Endothelial cell of umbilical vein (primary cell): ENCODE measurements around the gene ARPC1A. TPM values are rescaled to one million over a fixed set of nuclear protein-coding genes. Genes with fewer than 3 reads are reported as not detected.

Experiments used
- BruUV-seq: library from RNA; stranded (reverse); fragments of 400-500 nt; replicated peaks from 2 replicates; lab custom pipeline; 2021; lab: Mats Ljungman, UMichigan
- CTCF ChIA-PET: fragments of 300-600, 350-600 bp; sonication (Branson Sonifier 250); formaldehyde crosslinking; loops from one replicate; lab custom pipeline; 2021; ENCODE audit warnings: antibody characterized with exemption, inconsistent platforms; lab: Charles Lee
- POLR2A ChIA-PET: fragments of 300-600, 350-600 bp; sonication (Branson Sonifier 250); formaldehyde crosslinking; loops from one replicate; lab custom pipeline; 2021; ENCODE audit warnings: antibody characterized with exemption, inconsistent platforms; lab: Charles Lee
- DNase-seq: peaks from one replicate; pipeline ENCODE4 v3.0.0-alpha.2; 2011; ENCODE audit warnings: low read depth, low spot score
- FAIRE-seq: peaks from 2 replicates; lab custom pipeline; 2011; peaks lifted over from hg19 to GRCh38; lab: Jason Lieb, UNC
- H2AFZ ChIP-seq: 2 replicates; pipeline ENCODE4 v1.6.0; 2012; ENCODE audit warnings: low read depth, low read length, control low read depth, inconsistent platforms
- H3K27ac ChIP-seq: 2 replicates; pipeline ENCODE4 v1.5.1; 2011; ENCODE audit warnings: low read depth, mild to moderate bottlenecking, control low read depth, low read length, moderate library complexity; ENCODE audit not compliant: insufficient read depth
- H3K27me3 ChIP-seq, 2 experiments: 2 replicates each; pipeline versions ENCODE4 v1.6.0 to v1.6.1; 2011; ENCODE audit warnings: low read length in 2 of 2, mixed read lengths in 1 of 2; ENCODE audit not compliant: control insufficient read depth in 2 of 2, insufficient read depth in 2 of 2
- H3K36me3 ChIP-seq, 2 experiments: 2 replicates in 1 of 2; 3 replicates in 1 of 2; pipeline ENCODE4 v1.5.1; 2011; ENCODE audit warnings: low read length in 2 of 2, mild to moderate bottlenecking in 1 of 2, moderate library complexity in 1 of 2; ENCODE audit not compliant: control insufficient read depth in 2 of 2, insufficient read depth in 2 of 2; ENCODE audit errors: extremely low read depth in 1 of 2
- H3K4me1 ChIP-seq: 3 replicates; pipeline ENCODE4 v1.5.1; 2011; ENCODE audit warnings: mild to moderate bottlenecking, low read length; ENCODE audit not compliant: control insufficient read depth, insufficient read depth; ENCODE audit errors: extremely low read depth
- H3K4me2 ChIP-seq: 2 replicates; pipeline ENCODE4 v1.6.1; 2011; ENCODE audit warnings: low read length, control low read depth, mixed read lengths; ENCODE audit not compliant: insufficient read depth
- H3K4me3 ChIP-seq, 3 experiments: fragments of 200-600 bp in 1 of 3; sonication (generic), shearing (Covaris generic) in 1 of 3; replicated peaks in 1 of 3; 2 replicates each; pipeline ENCODE4 v1.5.1; 2011 to 2016; ENCODE audit warnings: control low read depth in 3 of 3, low read length in 3 of 3, mild to moderate bottlenecking in 2 of 3, inconsistent platforms in 1 of 3, low read depth in 1 of 3, moderate library complexity in 1 of 3; ENCODE audit not compliant: insufficient read depth in 1 of 3
- H3K79me2 ChIP-seq: 2 replicates; pipeline ENCODE4 v1.6.0; 2012; ENCODE audit warnings: low read length, inconsistent platforms; ENCODE audit not compliant: control insufficient read depth, insufficient read depth
- H3K9ac ChIP-seq: replicated peaks from 2 replicates; pipeline ENCODE3; 2011; ENCODE audit warnings: low read length, control low read depth; ENCODE audit not compliant: insufficient read depth; ENCODE audit errors: extremely low read depth
- H3K9me1 ChIP-seq: replicated peaks from 3 replicates; pipeline ENCODE4 v1.6.0; 2011; ENCODE audit warnings: mild to moderate bottlenecking, low read length; ENCODE audit not compliant: control insufficient read depth, insufficient read depth; ENCODE audit errors: extremely low read depth
- H3K9me3 ChIP-seq: replicated peaks from 2 replicates; pipeline ENCODE4 v1.5.1; 2012; ENCODE audit warnings: low read length, inconsistent platforms; ENCODE audit not compliant: control insufficient read depth, insufficient read depth
- H4K20me1 ChIP-seq: replicated peaks from 2 replicates; pipeline ENCODE3; 2011; ENCODE audit warnings: mild to moderate bottlenecking, low read length; ENCODE audit not compliant: control insufficient read depth, insufficient read depth; ENCODE audit errors: extremely low read depth
- GATA2 ChIP-seq: IDR thresholded peaks from 2 replicates; pipeline ENCODE4 v1.7.0; 2011; ENCODE audit warnings: low read depth, mild to moderate bottlenecking, moderate library complexity, mixed read lengths, low read length; ENCODE audit not compliant: insufficient read length, insufficient read depth
- JUN ChIP-seq: IDR thresholded peaks from 2 replicates; pipeline ENCODE4 v1.6.1; 2011; ENCODE audit warnings: borderline replicate concordance, low read depth; ENCODE audit not compliant: insufficient read length, insufficient read depth
- MYC ChIP-seq: IDR thresholded peaks from one replicate; pipeline ENCODE4 v1.6.1; 2011; ENCODE audit warnings: mild to moderate bottlenecking, low read depth, low read length
- POLR2A ChIP-seq: IDR thresholded peaks from 2 replicates; pipeline ENCODE4 v1.6.1; 2012; ENCODE audit warnings: low read depth, mild to moderate bottlenecking, control low read depth, low read length
- POLR2AphosphoS5 ChIP-seq: IDR thresholded peaks from 2 replicates; pipeline ENCODE4 v1.6.1; 2012; ENCODE audit warnings: low read depth, mild to moderate bottlenecking, control low read depth, low read length, moderate library complexity; ENCODE audit not compliant: insufficient read depth
- dilution Hi-C: fragments of 300-500 bp; cut with MboI; formaldehyde crosslinking; loops from one replicate; pipeline ENCODE4 v1.15.0; 2019; ENCODE audit warnings: low sequenced_read_pairs; ENCODE audit not compliant: extremely low pct_ligation_motif_present
- intact Hi-C: fragments of 100-400 bp; cut with micrococcal nuclease; formaldehyde crosslinking; loops from one replicate; pipeline ENCODE4 v1.10.0; 2022
- polyA plus RNA-seq, 4 experiments: library from polyadenylated mRNA; depleted of rRNA in 3 of 4; stranded (reverse) in 3 of 4; unstranded in 1 of 4; fragments of >200 nt; gene quantifications; 2 replicates each; pipeline versions ENCODE4 v1.2.1 to v1.2.3, GENCODE V29; 2011 to 2012; ENCODE audit warnings: missing spikeins in 1 of 4
- total RNA-seq: library from RNA; stranded (reverse); gene quantifications from 2 replicates; pipeline ENCODE4 v1.2.3, GENCODE V29; 2021

The ARPC1A gene
- total and polyA plus RNA-seq, 2 donors (not counting 3 experiments of a cell fraction or from before 2014, with no cell fraction given): 200 to 243 TPM

GRCh38 chr7:99397297-99397983 is 71.7 kb downstream of the ARPC1A start:
- no peaks in the 10 kb centered on the region for H3K9me1 ChIP-seq
- no peak overlapping the region for H3K4me3 ChIP-seq
- CTCF ChIA-PET: no interaction called here
- intact Hi-C loops: no loop called here
- H3K79me2 ChIP-seq: peaks cover 2% of the 10 kb centered on the region
- no peak overlapping the region for H2AFZ ChIP-seq
- FAIRE-seq (no peak), DNase-seq (no peak)
- dilution Hi-C loops: no loop called here
- BruUV-seq: no TSS peak
- no peak overlapping the region for H3K4me2 ChIP-seq
- H3K4me1 ChIP-seq: peaks cover 9% of the 10 kb centered on the region
- peaks cover 28 to 56% of the 10 kb centered on the region in 2 experiments for H3K36me3 ChIP-seq
- POLR2A ChIA-PET: no interaction called here
- no peaks in the 10 kb centered on the region for H3K27me3 ChIP-seq
- H3K9ac ChIP-seq: no peak overlapping the region
- H3K27ac ChIP-seq: no peak overlapping the region
- no peaks in the 10 kb centered on the region for H3K9me3 ChIP-seq
- no peak for TF ChIP-seq GATA2
- no peak for TF ChIP-seq MYC
- no peaks in the 10 kb centered on the region for H4K20me1 ChIP-seq

GRCh38 chr7:99398891-99399445 is 73.3 kb downstream of the ARPC1A start:
- intact Hi-C loops: no loop called here
- no peak overlapping the region for H3K4me2 ChIP-seq
- no peak overlapping the region for H3K9ac ChIP-seq
- POLR2A ChIA-PET: interaction anchor here (2.9 kb wide), 1 partner anchor 9 kb away, joined by 12 read pairs; the partner anchor contains the start of genes BUD31 and PDAP1
- H3K9me3 ChIP-seq: no peaks in the 10 kb centered on the region
- peaks cover 12% of the 10 kb centered on the region for H3K79me2 ChIP-seq
- TF ChIP-seq POLR2AphosphoS5 (peak; percentile 7), JUN (no peak), POLR2A (no peak)
- H2AFZ ChIP-seq: no peak overlapping the region
- no peaks in the 10 kb centered on the region for H3K4me1 ChIP-seq
- peaks cover 28 to 59% of the 10 kb centered on the region in 2 experiments for H3K36me3 ChIP-seq
- no peaks in the 10 kb centered on the region for H3K9me1 ChIP-seq
- H3K4me3 ChIP-seq: no peak overlapping the region
- BruUV-seq: no TSS peak
- DNase-seq: no peak
- FAIRE-seq: no peak
- dilution Hi-C loops: no loop called here
- H3K27ac ChIP-seq: no peak overlapping the region
- H4K20me1 ChIP-seq: no peaks in the 10 kb centered on the region
- CTCF ChIA-PET: interaction anchor here (0.8 to 1.6 kb wide), 2 partner anchors 10 to 12 kb away, joined by 3 to 4 read pairs; partner anchors contain the start of genes BUD31 and PDAP1
- H3K27me3 ChIP-seq: no peaks in the 10 kb centered on the region
